ENCODE data around the gene HOXA13.

Gene HOXA13

GRCh38 chr7:27235387-27236311 lies 35.8 kb upstream of the HOXA13 start:
- DNase-seq: no peak

- no peak for DNase-seq
These were observed 29.6 kb upstream of the HOXA13 start for GRCh38 chr7:27229448-27229847.

DNA sequence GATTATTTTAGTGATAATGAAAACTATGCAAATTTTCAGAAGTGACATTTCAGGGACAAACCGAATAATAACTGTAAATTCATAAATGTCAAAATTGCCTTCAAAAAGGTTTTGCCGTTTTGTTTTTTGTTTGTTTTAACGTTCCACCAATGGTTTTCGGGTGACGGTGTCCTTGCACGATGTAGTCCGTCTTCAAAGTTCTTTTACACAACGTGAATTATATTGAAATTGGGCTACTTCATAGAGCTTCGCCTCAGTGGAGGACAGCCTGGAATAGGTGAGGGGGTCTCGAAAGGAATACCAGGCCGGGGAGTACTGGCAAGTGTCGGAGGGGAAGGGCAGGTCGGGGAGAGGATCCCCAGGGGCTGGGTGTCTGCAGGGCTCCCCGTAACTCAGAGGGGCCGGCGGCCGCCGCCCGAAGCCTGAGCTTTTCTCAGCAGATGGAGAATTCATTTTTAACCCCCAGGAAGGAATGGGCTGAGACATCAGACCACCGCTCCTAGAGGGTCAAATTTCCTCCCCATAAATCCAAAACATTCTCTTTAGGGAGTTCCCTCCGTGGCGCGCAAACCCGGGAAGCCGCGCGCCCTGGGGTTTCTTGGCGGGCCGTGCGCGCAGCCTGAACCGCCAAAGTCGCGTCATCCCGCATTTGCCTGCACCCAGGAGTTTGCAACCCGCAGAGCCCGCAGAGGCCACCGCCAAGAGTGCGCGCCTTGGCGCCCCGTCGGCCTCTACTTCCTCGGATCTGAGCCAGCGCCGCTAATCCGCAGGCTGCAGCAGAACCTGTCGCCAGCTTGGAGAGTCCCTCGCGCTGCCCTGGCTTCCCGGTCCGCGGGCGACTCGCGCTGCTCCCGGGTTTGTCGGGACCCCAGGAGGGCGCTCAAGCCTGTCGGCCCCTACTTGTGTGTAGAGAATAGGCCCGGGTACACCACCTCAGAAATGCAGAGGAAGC lies 25.4 kb upstream of the HOXA13 start:
- DNase-seq: no peak

DNA sequence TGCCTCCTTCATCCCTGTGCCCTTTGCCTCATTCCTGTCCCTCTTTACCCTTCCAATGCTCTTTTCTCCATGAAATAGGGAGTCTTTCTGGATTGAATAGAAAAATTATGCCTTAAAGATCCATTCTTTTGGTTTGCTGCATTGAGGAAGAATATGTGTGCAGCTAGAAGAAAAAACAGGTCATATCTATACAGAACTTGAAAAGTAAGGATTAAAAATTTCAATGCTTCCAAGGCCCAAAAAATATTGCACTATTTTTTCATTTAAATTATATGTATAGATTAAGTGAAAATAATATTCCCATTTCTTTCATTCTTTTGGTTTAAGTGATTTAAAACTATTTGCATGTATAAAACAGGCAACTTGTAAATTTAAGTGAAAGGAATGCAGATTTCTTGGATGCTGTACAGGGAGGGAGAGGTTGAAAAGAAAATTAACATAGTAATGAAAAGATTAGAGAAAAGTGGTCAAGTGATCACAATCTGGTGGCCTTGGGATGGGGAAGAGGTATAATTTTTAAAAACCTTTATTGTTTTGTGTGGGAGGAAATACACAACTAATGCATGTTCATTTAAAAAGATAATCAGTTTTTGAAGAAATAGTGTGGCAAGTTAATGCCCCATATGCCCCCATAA lies 24.2 kb upstream of the HOXA13 start:
- DNase-seq: no peak

DNA sequence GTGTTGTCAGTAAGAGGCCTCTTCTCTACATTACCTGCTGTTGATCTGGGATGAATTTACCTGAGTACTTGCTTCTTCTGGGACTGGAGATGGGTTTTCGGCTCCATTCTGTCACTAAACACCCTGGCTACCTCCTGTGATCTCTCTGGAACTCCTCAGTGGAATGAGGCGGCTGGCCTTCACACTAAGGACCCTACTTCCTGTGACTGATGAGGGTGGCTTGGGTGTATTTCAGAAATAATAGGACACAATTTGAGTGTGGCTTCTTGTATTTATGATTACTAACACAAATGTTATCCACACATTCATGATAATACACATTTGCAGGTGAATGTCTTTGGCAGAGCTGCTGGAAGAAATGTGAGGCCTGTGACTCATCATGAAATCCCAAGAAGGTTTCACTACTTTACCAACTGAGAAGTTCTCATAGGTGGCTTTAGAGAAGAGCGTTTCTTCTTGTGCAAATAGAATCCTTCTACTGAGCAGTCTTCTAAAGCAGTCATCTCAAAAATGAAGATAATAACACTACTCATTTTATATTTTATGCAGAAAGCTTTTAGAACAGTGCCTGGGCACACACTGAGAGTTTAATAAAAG lies 21.4 kb upstream of the HOXA13 start:
- no peak for DNase-seq

- no peak for DNase-seq
These were observed 20.6 kb upstream of the HOXA13 start for GRCh38 chr7:27220440-27220955.

DNA sequence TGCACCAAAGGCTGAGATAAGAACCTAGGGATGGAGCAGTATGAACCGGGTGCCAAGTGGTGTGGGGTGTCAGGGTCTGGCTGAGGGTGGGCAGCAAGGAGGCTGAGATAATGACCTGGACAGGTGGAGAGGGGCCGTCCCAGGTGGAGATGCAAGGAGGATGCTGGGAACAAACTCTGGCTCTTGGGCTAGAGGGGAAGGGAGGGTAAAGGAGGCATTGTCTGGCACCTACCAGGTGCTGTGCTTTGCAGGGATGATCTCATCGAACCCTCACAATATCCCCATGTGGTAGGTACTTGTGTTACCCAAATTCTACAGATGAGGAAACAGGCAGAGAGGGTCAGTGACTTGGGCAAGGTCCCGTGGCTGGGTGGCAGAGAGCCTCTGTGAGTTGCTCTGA lies 19.9 kb upstream of the HOXA13 start:
- no peak for DNase-seq

GRCh38 chr7:27217951-27218350 lies 18.1 kb upstream of the HOXA13 start:
- no peak for DNase-seq

DNA sequence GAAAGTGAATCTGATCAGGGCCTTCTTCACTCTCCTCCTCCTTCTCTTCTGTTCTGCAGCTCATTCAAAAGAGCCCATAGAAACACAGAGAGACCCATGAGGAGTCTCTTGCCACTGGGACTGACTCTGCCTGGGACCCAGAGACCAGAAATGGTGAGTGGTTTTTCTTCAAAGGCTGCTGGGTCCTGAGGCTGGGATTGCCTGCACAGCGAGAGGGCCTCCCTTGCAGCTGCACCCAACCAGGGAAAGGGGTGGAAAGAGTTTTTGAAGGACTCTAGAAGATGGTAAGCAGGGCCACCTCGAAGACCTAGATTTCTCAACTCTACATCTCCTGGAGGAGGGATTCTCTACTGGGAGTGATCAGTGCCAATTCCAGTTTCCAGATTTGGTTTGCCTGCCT lies 15.5 kb upstream of the HOXA13 start:
- no peak for DNase-seq

DNA sequence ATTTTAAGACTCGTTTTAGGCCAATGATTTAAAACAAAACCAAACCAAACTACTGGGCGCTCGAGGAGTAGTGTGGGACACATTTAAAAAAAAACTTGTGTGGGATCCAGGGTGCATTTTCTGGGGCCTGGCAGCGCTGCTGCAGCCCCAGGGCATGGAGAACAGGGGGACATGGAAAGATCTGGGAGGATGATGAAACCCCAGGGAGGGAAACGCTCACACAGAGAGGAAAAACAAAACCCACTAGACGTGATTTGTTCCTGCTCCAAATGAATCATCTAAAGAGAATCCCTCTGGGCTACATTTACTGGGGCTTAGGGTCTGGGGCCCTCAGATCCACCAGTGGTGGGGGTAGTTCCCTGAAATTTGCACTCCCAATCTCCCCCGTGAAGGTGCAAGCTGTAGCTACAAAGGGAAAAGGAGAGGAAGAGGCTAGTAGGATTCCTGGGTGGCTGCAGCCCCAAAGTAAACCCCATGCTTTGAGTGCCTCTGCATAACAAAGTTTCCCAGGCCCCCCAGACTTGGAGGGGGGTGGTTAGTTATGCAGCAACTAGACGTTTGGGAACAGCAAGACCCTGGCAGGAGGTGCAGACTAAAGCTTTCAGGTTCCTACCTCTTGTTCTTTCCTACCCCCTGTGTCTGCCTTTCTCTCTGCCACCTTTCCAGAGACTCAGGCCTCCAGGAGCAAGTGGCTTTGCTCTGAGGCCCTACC lies 14.5 kb upstream of the HOXA13 start:
- DNase-seq: no peak

- no peak for DNase-seq
These were observed 13.7 kb upstream of the HOXA13 start for GRCh38 chr7:27213433-27214238.

GRCh38 chr7:27212497-27213432 lies 12.9 kb upstream of the HOXA13 start:
- no peak for DNase-seq

- DNase-seq: no peak
These were observed 11.9 kb upstream of the HOXA13 start for GRCh38 chr7:27211764-27212204.

DNA sequence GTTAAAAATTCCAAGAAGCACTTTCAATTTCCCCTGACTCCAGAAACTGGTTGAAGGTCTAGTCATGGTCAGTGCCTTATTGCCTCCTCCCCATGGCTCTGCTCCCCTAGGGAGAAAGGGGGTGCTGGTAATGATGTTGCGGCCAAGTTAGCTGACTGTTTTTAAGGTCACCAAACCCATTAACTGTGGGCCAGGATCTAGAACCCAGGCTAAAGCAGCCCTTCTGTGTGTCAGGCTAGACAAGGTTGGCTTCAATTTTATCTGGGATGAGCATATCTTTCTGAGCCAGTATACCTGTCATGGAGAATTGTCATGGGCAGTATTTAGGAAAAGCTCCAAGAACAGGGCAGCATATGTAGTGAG lies 11.2 kb upstream of the HOXA13 start:
- DNase-seq: no peak

DNA sequence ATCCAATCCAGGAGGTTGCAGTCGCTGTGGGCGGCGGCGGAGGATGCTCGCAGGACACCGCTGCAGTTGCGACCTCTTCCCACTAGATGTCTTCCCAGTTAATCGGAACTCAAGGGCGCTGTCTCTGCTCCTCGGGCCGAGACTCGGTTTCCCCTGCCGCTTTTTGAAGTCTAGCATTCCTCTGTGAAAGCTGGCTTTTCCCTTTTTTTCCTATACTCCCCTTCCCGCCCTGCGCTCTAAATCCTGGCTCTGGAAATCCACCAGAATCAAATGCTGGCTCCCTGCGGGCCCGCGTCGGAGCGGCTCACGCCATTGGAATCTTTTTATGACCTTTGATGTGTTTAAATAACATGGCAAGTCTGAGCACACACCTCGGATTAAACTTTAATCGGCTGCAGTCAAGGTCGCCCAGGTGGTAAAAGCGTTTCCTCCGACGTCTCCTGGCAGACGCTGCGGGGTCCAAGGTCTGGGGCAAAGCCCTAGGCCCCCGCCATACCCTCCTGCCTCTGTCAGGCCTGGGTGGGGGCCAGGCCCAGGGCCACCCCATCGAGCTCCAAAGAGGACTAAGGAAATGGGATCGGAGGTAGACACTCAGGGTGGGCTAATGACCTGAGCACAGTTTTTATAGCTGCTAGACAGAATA lies 10.7 kb upstream of the HOXA13 start:
- no peak for DNase-seq

DNA sequence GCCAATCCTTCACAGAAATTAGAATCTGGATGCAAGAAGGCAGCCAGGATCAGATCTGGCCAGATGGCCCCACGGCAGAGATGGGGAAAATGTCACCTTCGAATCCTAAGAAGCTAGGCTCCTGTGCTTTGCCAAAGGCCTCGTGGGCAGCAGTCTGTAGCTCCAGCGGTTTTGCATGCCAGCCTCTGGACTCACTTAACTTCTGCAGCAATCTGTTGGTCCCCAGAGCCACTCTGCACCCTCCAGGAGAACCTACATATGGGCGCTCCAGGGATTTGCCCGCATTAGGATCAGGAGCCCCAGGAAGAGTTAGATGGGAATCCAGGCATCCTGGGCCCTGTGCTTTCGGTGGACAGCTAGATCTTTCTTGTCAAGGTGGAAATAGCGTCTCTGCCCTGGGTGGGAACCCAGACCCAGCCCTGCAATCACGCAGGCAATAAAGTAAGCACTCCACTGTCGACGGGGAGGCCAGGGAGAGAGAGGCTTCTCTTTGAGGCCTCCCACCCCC lies 10.1 kb upstream of the HOXA13 start:
- DNase-seq: no peak

DNA sequence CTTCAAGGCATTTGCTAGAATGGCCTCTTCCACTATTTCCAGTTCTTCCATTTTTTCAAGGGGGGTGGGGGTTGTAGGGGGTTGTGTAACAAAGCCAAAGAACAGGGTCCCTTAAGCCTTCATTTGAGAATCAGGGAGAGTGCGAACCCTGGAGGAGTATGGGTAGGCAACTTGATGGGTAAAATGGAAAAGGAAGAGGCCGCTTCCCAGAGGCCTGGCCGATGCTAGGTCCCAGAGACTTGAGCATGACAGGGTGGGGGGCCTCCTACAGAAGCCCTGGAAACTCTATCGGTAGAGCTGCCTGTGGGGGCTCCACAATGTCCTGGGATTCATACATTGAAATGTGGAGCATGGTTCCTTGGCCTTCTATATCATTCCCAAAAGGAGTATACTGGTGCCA lies 9.1 kb upstream of the HOXA13 start:
- DNase-seq: no peak

- DNase-seq: no peak
These were observed 7.6 kb upstream of the HOXA13 start for GRCh38 chr7:27207348-27207985.
